Sigmoid colon (tissue), 4 donors: Measurements from ENCODE around the gene WNT3A.

ENCODE experiments used
- POLR2A ChIP-seq, 2 donors: fragments of 450-650 bp; IDR thresholded peaks; one replicate each; pipeline ENCODE4 v1.6.1; 2016; ENCODE audit warnings: antibody characterized with exemption in 2 of 2, mild to moderate bottlenecking in 2 of 2, moderate library complexity in 2 of 2
- POLR2AphosphoS5 ChIP-seq, 4 donors: sonication (generic); formaldehyde crosslinking; IDR thresholded peaks; one replicate each; pipeline ENCODE4 v1.6.1; 2017; ENCODE audit warnings: antibody characterized with exemption in 4 of 4
- TF ChIP-seq, protein P1 (sequence below), 4 experiments: fragments of 450-650 bp in 3 of 4; fragments of 200-600 bp in 1 of 4; IDR thresholded peaks; one replicate each; pipeline ENCODE4 v1.5.1; 2016 to 2019; ENCODE audit warnings: antibody characterized with exemption in 4 of 4, mild to moderate bottlenecking in 3 of 4, moderate library complexity in 2 of 4

DNA sequence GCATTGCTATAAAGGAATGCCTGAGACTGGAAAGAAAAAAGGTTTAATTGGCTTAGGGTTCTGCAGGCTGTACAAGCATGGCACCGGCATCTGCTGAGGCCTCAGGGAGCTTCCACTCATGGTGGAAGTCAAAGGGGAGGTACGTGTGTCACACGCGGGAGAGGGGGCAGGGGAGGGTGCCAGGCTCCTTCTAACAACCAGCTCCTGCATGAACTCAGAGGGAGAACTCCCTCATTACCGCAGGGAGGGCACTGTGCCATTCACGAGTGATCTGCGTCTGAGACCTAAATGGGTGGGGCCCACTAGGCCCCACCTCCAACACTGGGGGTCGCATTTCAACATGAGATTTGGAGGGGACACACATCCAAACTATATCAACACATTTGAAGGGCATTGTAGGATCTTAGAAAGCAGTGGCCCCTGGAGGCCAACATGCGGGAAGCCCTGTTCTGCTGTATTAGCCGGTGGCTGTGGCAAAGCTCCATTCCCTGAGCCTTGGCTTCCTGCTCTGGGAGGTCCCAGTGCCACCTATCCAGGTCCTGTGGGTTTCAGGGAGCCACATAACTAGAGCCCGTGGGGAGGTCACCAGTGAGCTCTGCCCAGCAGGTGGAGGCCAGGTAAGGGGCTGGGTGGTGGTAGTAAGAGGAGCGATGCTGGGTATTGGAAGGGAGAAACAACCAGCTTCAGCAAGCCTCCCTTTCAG is 10.0 kb downstream of the WNT3A start:
- no peak for TF ChIP-seq POLR2A (IDR thresholded peaks at IDR 0.05)
- TF ChIP-seq, protein P1, sequence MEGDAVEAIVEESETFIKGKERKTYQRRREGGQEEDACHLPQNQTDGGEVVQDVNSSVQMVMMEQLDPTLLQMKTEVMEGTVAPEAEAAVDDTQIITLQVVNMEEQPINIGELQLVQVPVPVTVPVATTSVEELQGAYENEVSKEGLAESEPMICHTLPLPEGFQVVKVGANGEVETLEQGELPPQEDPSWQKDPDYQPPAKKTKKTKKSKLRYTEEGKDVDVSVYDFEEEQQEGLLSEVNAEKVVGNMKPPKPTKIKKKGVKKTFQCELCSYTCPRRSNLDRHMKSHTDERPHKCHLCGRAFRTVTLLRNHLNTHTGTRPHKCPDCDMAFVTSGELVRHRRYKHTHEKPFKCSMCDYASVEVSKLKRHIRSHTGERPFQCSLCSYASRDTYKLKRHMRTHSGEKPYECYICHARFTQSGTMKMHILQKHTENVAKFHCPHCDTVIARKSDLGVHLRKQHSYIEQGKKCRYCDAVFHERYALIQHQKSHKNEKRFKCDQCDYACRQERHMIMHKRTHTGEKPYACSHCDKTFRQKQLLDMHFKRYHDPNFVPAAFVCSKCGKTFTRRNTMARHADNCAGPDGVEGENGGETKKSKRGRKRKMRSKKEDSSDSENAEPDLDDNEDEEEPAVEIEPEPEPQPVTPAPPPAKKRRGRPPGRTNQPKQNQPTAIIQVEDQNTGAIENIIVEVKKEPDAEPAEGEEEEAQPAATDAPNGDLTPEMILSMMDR (IDR thresholded peaks at IDR 0.05): no peak
- TF ChIP-seq POLR2AphosphoS5 (IDR thresholded peaks at IDR 0.05): no peak
